AG09319 (cell line): ENCODE measurements around the gene AHRR.

ENCODE experiments used
- DNase-seq: peaks from one replicate; pipeline ENCODE4 v3.0.0-alpha.2; 2010; ENCODE audit warnings: low read depth; ENCODE audit errors: extremely low read depth
- CTCF ChIP-seq: IDR thresholded peaks from 2 replicates; pipeline ENCODE4 v1.5.1; 2011; ENCODE audit warnings: low read depth, mild to moderate bottlenecking, inconsistent platforms, low read length, moderate library complexity

Gene AHRR

GRCh38 chr5:431001-431710 is 109.6 kb downstream of the AHRR start:
- TF ChIP-seq CTCF = peak; percentile 67
- no peak for DNase-seq

GRCh38 chr5:431711-432050 is 110.2 kb downstream of the AHRR start:
- no peak for TF ChIP-seq CTCF
- no peak for DNase-seq

- DNase-seq = no peak
- TF ChIP-seq CTCF = no peak
These were observed 110.8 kb downstream of the AHRR start for GRCh38 chr5:432201-432927.

- TF ChIP-seq CTCF = no peak
- no peak for DNase-seq
These were observed 111.6 kb downstream of the AHRR start for GRCh38 chr5:432928-433791.

- no peak for TF ChIP-seq CTCF
- DNase-seq = no peak
These were observed 112.3 kb downstream of the AHRR start for GRCh38 chr5:433836-434235.

GRCh38 chr5:434443-435146 is 113.1 kb downstream of the AHRR start:
- no peak for DNase-seq
- TF ChIP-seq CTCF = no peak
